Tibial nerve (tissue), 4 donors: Measurements from ENCODE around the gene NPR3. TPM values are rescaled to one million over a fixed set of nuclear protein-coding genes. Genes with fewer than 3 reads are reported as not detected.

Experiments
- DNase-seq, 2 donors: peaks; one replicate each; pipeline ENCODE4 v3.0.0-alpha.2; 2019; ENCODE audit warnings: low spot score in 2 of 2
- H3K27ac ChIP-seq, 4 donors: fragments of 200-600 bp; sonication (generic) in 3 of 4; one replicate each; pipeline ENCODE4 v1.5.1; 2017 to 2019; ENCODE audit warnings: mild to moderate bottlenecking in 1 of 4
- H3K27me3 ChIP-seq, 2 donors: fragments of 200-600 bp; sonication (generic) in 1 of 2; one replicate each; pipeline versions ENCODE4 v1.5.1 to v1.6.0; 2017 to 2019
- H3K36me3 ChIP-seq, 3 donors: fragments of 200-600 bp; sonication (generic); one replicate each; pipeline ENCODE4 v1.5.1; 2018 to 2019
- H3K4me1 ChIP-seq, 4 donors: fragments of 200-600 bp; sonication (generic) in 3 of 4; one replicate each; pipeline ENCODE4 v1.5.1; 2017 to 2019
- H3K4me3 ChIP-seq, 4 donors: fragments of 200-600 bp; sonication (generic) in 3 of 4; one replicate each; pipeline ENCODE4 v1.5.1; 2017 to 2019; ENCODE audit warnings: mild to moderate bottlenecking in 1 of 4, moderate library complexity in 1 of 4
- H3K9me3 ChIP-seq, 4 donors: fragments of 200-600 bp; sonication (generic) in 3 of 4; one replicate each; pipeline ENCODE4 v1.5.1; 2017 to 2019
- CTCF ChIP-seq, 5 experiments: fragments of 200-600 bp in 3 of 5; fragments of 450-650 bp in 2 of 5; sonication (generic) in 3 of 5; IDR thresholded peaks; one replicate each; pipeline ENCODE4 v1.5.1; 2016 to 2019; ENCODE audit warnings: antibody characterized with exemption in 5 of 5, mild to moderate bottlenecking in 3 of 5, moderate library complexity in 2 of 5
- EP300 ChIP-seq, 2 donors: sonication (generic); formaldehyde crosslinking; IDR thresholded peaks; one replicate each; pipeline ENCODE4 v1.6.1; 2017; ENCODE audit warnings: antibody characterized with exemption in 2 of 2, mild to moderate bottlenecking in 1 of 2
- POLR2A ChIP-seq, 2 donors: fragments of 450-650 bp; IDR thresholded peaks; one replicate each; pipeline ENCODE4 v1.6.1; 2017; ENCODE audit warnings: antibody characterized with exemption in 2 of 2, mild to moderate bottlenecking in 2 of 2, moderate library complexity in 2 of 2
- whole genome bisulfite sequencing, 2 donors: methylation state at CpG; one replicate each; pipeline ENCODE4 v1.1.5; 2018; 5-methylcytosine and 5-hydroxymethylcytosine counted together
- total RNA-seq, 4 donors: library from RNA; depleted of rRNA; stranded (reverse); fragments of >200 nt; gene quantifications; one replicate each; pipeline ENCODE4 v1.1.0, GENCODE V29; 2016

NPR3 gene
- total RNA-seq, 4 donors from 2014 or later: 10.8 to 81.5 (median 32.5) TPM

GRCh38 chr5:32778403-32778802, 67.3 kb downstream of the NPR3 start:
- no peaks in the 10 kb centered on the region for H3K9me3 ChIP-seq
- WGBS, 2 donors: 88 to 92% methylated on average over 2 of the region's 2 CpGs
- H3K27me3 ChIP-seq: no peaks in the 10 kb centered on the region
- H3K4me3 ChIP-seq: no peak overlapping the region
- H3K36me3 ChIP-seq: no peaks in the 10 kb centered on the region
- H3K4me1 ChIP-seq: peaks cover 0 to 9% (median 0%) of the 10 kb centered on the region in 4 donors
- no peak for DNase-seq
- TF ChIP-seq EP300 (IDR thresholded peaks at IDR 0.05) (no peak), CTCF (IDR thresholded peaks at IDR 0.05) (no peak), POLR2A (IDR thresholded peaks at IDR 0.05) (no peak)
- no peak overlapping the region for H3K27ac ChIP-seq

GRCh38 chr5:32779754-32780415, 68.8 kb downstream of the NPR3 start:
- no peak overlapping the region for H3K4me3 ChIP-seq
- no peak for DNase-seq
- no peaks in the 10 kb centered on the region for H3K9me3 ChIP-seq
- H3K4me1 ChIP-seq: peaks cover 0 to 9% (median 0%) of the 10 kb centered on the region in 4 donors
- H3K36me3 ChIP-seq: no peaks in the 10 kb centered on the region
- no peaks in the 10 kb centered on the region for H3K27me3 ChIP-seq
- no peak overlapping the region for H3K27ac ChIP-seq
- TF ChIP-seq EP300 (IDR thresholded peaks at IDR 0.05) (no peak), POLR2A (IDR thresholded peaks at IDR 0.05) (no peak), CTCF (IDR thresholded peaks at IDR 0.05) (no peak)
- 53 to 59% methylated on average over 5 of the region's 5 CpGs for WGBS, 2 donors

GRCh38 chr5:32780508-32780919, 69.4 kb downstream of the NPR3 start:
- no peak for DNase-seq
- TF ChIP-seq EP300 (IDR thresholded peaks at IDR 0.05) (no peak), CTCF (IDR thresholded peaks at IDR 0.05) (no peak), POLR2A (IDR thresholded peaks at IDR 0.05) (no peak)
- 52 to 59% methylated on average over 10 of the region's 10 CpGs for WGBS, 2 donors
- H3K36me3 ChIP-seq: no peaks in the 10 kb centered on the region
- no peaks in the 10 kb centered on the region for H3K9me3 ChIP-seq
- no peak overlapping the region for H3K4me3 ChIP-seq
- H3K4me1 ChIP-seq: peaks cover 0 to 9% (median 0%) of the 10 kb centered on the region in 4 donors
- H3K27me3 ChIP-seq: no peaks in the 10 kb centered on the region
- H3K27ac ChIP-seq: no peak overlapping the region

GRCh38 chr5:32783661-32784060, 72.5 kb downstream of the NPR3 start:
- 87 to 91% methylated on average over 4 of the region's 4 CpGs for WGBS, 2 donors
- H3K4me3 ChIP-seq: no peak overlapping the region

More at GRCh38 chr5:32783661-32784060, 72.5 kb downstream of the NPR3 start:
- DNase-seq: no peak
- no peaks in the 10 kb centered on the region for H3K27me3 ChIP-seq
- H3K9me3 ChIP-seq: no peaks in the 10 kb centered on the region
- H3K36me3 ChIP-seq: no peaks in the 10 kb centered on the region
- no peak overlapping the region for H3K27ac ChIP-seq
- TF ChIP-seq EP300 (IDR thresholded peaks at IDR 0.05): no peak
- no peak for TF ChIP-seq CTCF (IDR thresholded peaks at IDR 0.05)
- no peak for TF ChIP-seq POLR2A (IDR thresholded peaks at IDR 0.05)
- peaks cover 0 to 9% (median 0%) of the 10 kb centered on the region in 4 donors for H3K4me1 ChIP-seq
